GM18526 (cell line): Measurements from ENCODE around the gene GPC6.

Experiments
- POLR2A ChIP-seq: IDR thresholded peaks from 3 replicates; pipeline ENCODE4 v1.6.1; 2011; ENCODE audit not compliant: insufficient read length; ENCODE audit errors: extremely low read depth

The GPC6 gene

DNA sequence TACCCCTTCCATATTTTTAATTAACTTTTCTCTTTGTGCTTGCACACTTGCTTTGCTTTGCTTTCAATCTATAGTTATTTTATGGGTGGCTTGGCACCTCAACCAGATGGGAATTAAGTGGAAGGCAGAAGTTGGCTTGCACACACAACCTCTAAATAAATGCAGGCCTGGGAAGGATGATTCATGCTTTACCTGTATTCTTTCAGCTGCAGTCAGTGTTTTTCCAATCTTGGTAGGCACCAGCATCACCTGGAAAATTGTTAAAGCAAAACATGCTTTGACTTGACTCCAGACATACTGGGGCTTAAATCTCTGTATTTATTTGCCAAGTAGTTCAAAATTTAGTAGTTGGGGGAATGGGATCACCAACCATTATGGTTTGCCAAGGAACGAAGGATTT is 543.0 kb downstream of the GPC6 start:
- no peak for TF ChIP-seq POLR2A

DNA sequence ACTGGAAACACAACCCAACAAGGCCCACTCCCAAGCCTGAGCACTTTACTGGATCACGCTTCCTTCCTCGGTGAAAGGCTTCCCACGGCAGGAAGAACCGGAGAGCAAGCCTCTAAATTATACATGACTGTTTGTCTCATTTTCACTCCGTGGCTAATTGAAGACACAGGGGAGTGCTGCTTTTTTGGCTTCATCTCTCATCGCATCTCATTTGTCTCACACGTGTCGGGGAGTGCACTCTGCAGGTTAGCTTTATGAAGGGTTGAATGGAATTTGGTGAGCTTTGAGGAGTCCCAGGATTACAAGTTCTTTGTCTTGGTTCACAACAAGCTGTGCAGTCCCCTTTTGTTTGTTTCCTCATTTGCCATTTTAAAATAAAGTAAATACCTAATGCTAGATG is 544.6 kb downstream of the GPC6 start:
- no peak for TF ChIP-seq POLR2A

DNA sequence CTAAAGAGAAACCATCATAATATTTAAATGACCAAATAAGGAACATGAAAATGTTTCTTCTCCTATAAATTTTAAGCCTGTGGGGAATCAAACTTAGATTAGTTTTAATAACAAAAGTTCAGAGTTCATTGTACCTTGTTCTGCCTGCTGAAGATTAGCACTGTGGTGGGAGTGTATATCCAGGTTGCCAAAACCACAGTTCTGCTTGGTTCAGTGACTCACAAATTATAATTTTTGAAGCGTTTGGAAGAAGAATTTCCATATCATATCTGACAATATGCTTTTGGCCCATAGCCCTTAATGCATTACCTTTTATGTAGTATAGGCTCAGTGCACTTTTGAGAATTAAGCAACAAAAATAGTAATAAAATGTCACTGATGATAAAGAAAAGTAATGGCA is 545.2 kb downstream of the GPC6 start:
- TF ChIP-seq POLR2A, result no peak

DNA sequence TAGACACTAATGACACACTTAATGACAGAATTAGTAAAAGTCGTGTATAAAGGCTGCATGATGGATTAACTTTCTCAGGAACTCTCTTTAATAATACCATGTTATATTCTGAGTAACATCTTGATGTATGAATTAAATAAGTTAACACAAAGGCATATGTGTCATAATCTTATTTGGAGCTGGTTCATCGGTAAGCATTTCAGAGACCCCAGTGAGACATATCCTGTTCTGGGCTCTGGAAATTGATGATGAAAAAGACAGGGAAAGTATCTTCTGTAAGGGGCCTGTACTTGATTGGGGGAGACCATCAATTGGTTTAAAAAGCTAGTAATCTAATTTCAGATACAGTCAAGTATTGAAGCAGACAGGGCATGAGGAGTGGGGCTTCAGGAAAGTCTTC is 547.9 kb downstream of the GPC6 start:
- no peak for TF ChIP-seq POLR2A

DNA sequence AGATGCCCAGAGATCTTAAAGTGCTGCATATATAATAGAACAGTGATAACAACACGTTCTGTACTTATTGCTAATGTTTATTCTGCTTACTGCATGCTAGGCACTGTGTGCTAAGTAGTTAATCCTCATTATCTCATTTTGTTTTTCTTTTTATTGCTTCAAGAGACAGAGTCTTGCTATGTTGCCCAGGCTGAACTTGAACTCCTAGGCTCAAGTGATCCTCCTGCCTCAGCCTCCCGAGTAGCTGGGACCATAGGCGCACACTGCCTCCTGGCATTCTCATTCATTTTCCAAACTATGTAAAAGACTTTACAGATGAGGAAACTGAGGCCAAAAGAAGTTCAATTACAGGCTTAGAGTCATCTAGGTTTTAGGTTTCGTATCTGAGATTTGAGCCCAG is 548.4 kb downstream of the GPC6 start:
- TF ChIP-seq POLR2A, result no peak

DNA sequence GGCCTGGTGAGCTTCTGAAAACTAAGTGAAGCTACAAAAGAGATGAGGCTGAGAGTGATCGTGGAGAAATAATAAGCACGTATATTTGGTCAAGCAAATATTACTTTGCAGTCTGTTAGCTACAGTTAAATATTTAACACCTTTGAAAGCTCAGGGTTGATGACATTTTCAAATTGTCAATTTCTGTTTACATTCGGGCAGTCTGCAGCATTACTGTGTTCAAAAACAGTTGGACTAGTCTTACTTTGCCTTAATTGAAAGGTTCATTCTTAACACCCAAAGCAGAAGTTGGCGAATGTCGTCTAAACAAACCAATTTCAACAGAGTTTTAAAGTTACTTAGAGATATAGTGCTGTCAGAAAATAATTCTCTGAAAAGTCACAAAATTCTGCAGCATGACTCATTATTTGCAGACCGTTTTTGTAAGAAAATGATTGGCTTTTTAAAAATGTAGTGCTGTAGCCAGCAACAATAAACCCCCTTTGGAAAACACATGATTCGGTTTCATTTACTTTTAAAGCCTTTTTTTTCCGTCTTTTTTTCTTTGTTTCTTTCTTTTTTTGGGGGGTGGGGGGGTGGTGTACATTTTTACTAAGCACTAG is 549.0 kb downstream of the GPC6 start:
- TF ChIP-seq POLR2A, result no peak

DNA sequence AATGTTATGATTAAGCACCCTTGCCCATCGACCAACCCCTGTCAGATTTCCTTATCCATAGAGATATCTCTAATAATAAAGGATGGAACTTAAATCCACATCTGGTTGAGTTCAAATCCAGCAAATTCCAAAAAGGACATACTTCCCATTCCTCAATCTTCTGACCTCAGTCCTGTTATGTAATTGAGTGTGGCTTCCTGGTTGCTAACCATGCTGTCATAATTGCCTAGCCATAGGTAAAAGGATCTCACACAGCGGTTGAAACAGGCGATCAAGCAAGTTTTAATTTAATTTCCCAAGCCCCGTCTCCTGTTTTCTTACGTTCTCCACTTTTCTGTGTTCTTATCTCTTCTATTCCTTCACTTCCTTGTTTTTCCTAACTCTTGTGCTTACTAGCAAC is 550.3 kb downstream of the GPC6 start:
- no peak for TF ChIP-seq POLR2A

DNA sequence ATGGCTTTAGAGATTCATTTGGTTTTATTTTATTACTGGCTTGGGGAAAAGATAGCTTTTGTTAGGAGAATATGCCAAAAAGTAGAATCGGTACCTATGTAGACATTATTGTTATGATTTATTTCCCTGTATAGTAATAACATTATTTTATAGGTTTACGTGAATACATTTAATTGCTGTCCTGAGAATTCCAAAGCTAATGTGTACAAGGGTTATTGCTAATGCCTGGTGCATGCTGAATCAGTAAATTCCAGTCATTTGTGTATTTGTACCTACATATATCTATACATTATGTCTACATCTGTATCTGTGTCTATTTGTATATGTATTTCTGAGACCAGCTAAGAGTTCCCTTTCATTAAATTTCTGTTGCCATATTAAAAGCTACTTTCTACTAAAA is 550.9 kb downstream of the GPC6 start:
- no peak for TF ChIP-seq POLR2A

DNA sequence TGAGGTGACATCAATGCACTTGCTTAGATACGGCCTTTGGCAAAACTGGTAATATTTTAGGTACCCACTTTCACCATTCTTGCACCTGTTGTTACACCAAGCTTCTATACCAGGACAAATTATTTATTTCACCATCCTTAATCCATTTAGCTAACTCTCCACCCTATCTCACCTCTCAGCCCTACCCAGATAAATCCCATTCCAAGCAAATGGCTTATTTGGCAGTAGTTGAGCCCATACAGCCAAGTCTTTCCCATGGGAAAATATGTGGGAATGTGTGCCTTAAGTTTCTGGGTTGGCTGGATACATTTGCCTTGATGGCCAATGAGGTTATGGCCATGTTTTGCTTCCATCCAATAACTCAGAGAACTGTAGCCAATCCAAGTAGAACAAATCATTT is 551.9 kb downstream of the GPC6 start:
- no peak for TF ChIP-seq POLR2A

DNA sequence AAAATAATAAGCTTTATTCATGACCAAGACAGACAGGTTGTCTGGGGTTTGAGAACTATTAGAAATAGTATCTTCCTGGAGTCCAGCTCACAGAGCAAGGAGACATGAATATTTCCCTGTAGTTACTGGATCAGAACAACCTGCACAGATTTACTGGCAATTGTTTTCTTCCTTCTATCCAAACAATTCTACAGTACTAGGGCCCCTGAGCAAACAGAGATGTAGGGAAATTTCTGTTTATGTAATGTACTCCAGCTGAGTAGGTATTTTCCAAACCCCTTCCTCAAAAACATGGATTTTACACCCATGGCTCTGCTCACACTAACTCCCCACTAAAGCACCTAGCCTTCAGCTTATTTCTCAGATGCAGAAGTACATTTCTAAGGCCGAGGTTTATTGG is 557.6 kb downstream of the GPC6 start:
- TF ChIP-seq POLR2A, result no peak

DNA sequence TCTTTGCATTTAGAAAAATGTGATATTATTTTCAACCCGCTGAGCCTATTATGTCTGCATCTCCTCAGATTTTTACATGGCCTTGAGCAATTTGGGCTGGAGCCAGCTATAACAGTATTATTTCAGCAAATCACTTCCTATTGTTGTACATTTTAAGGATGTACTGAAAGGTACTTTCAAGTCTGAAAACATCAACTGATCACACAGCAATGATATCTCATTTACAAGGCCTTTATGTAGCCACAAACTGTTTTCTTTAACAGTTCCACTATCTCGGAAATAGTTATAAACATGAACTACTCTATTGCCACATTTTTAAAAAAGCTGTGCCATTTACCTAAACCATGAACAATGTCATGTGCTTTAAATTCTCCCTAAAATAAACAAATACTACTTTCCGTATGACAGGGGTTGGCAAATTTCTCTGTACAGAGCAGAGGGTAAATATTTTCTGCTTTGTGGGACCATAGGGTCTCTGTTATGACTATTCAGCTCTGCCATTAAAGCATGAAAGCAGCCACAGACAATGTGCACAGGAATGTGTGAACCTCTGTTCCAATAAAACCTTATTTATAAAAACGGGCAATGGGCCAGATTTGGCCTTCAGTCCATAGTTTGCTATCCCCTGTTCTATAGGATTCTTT is 560.4 kb downstream of the GPC6 start:
- TF ChIP-seq POLR2A, result no peak

DNA sequence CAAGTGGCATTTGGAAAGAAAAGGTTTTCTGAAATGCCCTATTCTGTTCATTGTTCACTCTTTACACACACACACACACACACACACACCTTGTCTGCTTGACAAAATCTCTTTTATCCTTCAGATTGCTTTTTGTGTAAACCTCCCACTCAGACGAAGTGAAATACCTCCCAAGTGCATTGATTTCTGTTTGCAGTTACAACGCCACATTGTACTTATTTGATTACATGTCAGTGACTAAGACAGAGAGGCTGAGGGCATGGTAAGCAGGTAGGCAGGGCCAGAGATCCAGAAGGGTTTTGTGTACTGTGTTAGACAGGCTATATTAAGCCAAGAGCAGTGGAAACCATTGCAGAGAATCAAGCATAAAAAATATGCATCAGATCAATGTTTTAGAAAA is 561.8 kb downstream of the GPC6 start:
- TF ChIP-seq POLR2A, result no peak

DNA sequence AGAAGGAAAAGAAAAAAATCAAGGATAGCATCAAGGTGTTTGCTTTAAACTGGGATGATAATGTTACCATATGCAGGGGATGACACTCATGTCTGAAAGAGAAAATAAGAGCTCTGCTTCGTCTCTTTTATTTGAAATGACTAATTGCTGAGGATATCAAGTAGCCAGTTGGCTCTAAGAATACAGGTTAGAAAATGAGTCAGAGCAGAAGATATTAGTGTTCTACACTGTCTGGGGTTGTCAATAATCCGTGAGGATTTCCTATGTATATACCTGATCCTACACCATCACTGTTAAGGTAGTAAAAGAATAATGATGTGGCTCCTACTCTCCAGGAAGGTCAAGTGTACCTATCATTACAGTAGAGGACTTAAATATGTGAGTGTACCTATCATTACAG is 562.5 kb downstream of the GPC6 start:
- TF ChIP-seq POLR2A, result no peak

DNA sequence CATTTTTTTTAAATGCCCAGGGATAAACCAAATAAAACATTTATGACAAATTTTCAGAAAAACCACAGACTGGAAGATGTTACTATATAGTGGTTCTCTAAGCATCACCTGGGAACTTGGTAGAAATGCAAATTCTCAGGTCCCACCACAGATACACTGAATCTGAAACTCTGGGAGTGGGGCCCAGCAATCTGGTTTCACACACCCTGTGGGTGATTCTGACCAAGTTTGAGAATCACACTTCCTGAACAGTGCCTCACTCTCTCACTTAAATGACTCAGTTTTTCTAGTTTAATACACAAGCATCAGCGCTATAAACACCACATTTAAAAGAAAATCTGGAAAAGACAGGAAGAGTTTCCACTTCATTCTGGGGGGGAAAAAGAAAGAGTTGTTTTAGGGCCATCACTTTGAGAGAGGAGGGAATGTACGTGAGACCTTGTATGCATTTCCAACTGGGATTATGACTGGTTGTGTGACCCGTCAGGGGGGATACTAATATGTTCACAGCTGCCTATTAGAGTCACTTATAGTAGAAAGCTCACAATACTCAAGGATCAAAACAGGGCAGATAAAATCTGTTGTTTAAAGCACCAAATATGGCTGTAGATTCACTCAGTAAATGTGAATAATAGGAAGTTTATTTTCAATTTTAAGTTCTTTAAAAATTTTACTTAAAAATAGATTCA is 567.7 kb downstream of the GPC6 start:
- no peak for TF ChIP-seq POLR2A

DNA sequence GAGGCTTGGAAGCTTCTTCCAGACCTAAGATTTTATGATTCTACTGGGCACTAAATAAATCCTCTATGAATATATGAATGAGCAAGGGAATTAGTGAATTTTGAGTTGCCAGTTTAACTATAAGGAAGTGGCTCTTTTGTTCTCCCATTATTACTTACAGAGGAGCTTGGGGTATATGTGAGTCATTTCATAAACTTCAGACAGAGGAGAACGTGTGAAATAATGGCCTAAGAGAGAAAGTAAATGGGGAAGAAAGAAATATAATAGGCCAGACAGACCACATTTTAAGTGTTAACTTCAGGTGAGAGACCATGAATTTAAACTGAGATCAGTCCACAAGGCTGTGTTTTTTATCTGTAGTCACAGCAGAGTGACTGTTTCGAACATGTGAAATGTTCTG is 570.9 kb downstream of the GPC6 start:
- no peak for TF ChIP-seq POLR2A

DNA sequence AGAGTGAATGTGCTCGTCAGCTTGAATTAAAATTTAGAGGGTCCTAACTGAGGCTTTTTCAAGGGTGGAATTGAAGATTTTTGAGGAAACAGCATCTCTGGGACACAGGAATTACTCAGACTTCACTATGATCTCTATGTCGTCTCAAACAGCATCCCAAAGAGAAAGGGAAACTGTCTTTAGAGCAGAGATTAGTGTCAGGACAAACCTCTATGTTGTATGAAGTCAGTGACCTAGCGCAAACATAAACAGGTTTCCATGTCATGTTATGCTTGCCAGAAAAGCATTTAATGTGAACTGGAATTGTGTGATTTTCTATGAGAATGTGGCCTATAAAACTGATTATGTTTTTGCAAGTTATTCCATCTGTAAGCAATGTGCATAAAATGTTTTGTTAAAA is 573.7 kb downstream of the GPC6 start:
- TF ChIP-seq POLR2A, result no peak

DNA sequence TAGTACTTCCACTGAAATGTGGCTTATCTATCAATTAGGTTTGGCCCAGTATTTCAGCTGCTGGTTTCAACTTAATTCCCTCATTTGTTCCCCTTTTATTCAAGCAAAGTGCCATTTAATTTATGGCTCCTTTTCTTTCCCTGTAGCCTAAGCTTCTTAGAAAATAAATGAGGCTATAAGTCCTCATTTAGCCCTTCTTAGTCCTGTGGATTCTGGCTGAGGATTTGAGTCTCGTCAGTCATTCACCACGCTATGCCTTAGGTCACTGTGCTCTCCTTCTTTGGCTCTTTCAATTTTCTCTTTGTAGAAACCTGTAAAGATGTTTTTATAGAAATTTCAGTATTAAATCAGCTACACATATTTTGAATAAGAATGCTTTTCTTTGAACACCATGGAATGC is 579.1 kb downstream of the GPC6 start:
- no peak for TF ChIP-seq POLR2A
